ENCODE results near the gene TMC2.
"Not testable (repeated sequence)": the region's sequence is repeated elsewhere in the genome, so short reads cannot be mapped to it uniquely, and the experiment has no call there.

Gene TMC2

DNA sequence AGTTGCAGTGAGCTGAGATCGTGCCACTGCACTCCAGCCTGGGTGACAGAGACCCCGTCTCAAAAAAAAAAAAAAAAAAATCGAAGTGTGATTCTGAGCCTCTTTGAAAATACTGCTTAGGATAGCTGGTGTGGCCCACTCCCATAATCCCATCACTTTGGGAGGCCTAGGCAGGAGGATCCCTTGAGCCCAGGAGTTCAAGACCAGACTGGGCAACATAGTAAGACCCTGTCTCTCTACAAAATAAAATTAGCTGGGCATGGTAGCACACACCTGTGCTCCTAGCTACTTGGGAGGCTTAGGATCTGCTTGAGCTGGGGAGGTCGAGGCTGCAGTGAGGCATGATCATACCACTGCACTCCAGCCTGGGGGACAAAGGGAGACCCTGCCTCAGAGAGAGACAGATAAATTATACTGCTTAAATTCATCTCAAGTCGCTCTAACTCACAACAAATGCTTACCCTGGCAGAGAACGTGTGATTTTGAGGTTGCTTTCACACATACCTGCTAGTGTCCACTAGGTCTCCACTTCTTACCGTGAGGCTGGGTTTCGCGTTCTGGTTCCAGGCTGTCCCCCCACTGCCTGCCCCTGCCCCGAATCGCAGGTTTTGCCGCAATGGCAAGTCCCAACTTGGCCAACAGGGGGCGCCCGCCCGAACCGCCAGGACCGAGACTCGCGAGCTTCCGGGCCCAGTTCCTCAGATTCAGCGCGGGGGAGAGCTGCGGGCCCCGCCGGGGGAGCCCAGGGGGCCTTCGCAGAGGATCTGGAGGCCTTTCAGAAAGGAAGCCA, 12.3 kb upstream of the TMC2 start:
- DNase-seq: peak; percentile 91
- in situ Hi-C loops (cut with MboI; ENCODE audit: low pct_unique_long_range_greater_than_20kb, low sequenced_read_pairs): no loop called here

DNA sequence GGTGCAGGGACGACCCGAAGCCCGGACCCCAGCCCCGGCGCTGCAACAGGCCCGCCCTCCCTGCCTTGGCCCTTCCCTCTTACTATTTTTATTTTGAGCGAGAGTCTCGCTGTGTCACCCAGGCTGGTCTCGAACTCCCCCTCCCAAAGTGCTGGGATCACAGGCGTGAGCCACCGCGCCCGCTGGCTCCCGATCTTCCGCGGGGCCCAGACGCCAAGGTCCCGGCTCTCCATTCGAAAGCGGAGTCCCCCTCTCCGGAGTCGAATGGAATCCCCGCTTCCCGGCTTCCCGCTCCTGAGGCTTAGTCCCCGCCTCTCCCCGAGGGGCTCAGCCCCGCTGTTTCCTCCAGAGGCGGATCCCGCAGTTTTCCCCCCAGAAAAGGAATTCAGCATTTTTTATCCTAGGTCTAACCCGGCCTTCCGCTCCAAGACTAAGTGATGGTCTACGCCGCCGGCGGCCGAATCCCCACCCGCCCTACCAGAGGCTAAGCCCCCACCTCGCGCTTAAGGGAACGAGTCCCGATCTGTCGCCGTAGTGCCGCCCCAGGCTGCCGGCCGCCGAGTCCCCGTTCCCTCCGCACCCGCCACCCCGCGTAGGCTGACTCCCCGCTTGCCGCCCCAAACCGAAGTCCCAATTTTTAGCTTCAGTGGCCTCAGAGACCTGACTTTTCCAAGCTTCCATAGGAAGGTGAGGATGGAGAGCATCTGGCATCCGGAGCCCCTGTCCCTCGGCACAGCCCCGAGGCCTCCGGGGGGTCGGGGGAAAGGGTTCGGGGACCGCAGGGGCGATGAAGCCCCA, 11.5 kb upstream of the TMC2 start:
- peak; percentile 39 for DNase-seq
- in situ Hi-C loops (cut with MboI; ENCODE audit: low pct_unique_long_range_greater_than_20kb, low sequenced_read_pairs): no loop called here

DNA sequence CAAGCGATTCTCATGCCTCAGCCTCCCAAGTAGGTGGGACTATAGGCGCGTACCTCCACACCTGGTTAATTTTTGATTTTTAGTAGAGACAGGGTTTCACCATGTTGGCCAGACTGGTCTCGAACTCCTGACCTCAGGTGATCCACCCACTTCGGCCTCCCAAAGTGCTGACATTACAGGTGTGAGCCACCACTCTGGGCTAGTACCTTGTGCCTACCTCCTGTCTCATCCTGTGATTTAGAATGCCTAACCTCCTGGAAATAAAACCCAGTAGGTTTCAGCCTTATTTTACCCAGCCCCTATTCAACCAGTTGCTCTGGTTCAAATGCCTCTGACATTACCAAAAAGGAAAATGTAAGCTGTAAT, 10.2 kb upstream of the TMC2 start:
- in situ Hi-C loops (cut with MboI; ENCODE audit: low pct_unique_long_range_greater_than_20kb, low sequenced_read_pairs); DNase-seq: not testable (repeated sequence)

DNA sequence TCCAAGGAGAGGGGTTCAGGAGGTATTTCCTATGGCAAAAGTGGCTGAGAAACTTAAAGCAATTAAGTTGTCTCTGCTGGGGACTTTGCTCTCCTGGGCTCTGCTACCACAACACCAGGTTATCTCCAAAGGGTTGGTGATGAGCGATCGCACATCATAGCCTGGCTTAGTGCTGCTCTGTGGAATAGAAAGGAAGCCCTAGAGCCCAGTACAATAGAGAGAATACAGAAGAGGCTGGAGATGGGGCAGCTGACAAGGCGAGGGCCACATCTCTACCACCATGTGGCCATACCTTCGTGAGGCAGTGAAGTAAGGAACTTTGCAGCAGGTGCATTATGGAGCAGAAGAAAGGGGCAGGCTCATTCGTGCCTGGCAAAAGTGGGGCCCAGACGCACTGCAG, 8.6 kb upstream of the TMC2 start:
- DNase-seq: no peak
- in situ Hi-C loops (cut with MboI; ENCODE audit: low pct_unique_long_range_greater_than_20kb, low sequenced_read_pairs): no loop called here

DNA sequence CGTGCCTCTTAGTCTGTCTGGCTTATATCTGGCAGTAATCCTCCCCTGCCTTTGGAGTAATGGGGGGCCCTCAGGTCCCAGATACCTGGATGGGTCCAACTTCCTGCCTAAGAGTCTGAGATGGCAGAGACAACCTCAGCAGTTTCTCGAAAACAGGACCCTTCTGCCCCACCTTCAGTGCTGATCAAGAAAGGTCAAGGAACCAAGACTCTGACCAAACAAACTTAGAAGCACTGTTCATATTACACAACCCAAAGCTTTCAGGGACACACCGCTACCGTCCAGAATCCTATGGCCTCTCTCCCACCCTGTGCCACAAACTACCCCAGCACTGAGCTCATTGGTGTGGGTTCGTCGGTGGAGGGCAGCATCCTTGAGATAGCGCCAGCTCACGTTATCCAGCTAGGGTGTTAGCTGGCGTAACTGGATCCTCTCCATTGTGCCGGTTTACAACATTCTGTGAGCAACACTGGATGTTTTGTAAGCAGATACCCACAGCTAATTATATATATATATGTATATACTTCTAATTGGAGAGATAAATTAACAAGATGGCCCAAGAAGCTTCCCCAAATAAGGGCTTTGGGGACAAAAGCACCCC, 7.6 kb upstream of the TMC2 start:
- DNase-seq: no peak
- in situ Hi-C loops (cut with MboI; ENCODE audit: low pct_unique_long_range_greater_than_20kb, low sequenced_read_pairs): no loop called here

DNA sequence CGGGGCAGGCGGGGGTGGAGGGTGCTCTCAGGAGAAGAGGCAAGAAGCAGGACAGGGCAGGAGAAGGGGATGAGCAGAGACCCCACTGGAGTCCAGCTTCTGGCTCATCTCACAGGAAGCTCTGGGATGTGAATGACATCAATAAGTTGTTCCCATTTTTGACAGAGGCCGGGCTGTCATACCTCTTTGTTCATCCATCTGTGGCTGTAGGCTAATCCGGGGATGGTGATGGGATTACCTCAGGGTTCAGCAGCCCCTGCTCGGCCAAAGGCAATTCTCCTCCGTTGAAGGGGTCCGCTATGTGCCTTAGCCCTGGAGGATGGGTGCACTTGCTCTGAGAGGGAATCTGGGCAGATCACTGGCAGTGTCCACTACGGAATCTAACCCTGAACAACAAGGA, 3.3 kb upstream of the TMC2 start:
- no peak for DNase-seq
- in situ Hi-C loops (cut with MboI; ENCODE audit: low pct_unique_long_range_greater_than_20kb, low sequenced_read_pairs): no loop called here

DNA sequence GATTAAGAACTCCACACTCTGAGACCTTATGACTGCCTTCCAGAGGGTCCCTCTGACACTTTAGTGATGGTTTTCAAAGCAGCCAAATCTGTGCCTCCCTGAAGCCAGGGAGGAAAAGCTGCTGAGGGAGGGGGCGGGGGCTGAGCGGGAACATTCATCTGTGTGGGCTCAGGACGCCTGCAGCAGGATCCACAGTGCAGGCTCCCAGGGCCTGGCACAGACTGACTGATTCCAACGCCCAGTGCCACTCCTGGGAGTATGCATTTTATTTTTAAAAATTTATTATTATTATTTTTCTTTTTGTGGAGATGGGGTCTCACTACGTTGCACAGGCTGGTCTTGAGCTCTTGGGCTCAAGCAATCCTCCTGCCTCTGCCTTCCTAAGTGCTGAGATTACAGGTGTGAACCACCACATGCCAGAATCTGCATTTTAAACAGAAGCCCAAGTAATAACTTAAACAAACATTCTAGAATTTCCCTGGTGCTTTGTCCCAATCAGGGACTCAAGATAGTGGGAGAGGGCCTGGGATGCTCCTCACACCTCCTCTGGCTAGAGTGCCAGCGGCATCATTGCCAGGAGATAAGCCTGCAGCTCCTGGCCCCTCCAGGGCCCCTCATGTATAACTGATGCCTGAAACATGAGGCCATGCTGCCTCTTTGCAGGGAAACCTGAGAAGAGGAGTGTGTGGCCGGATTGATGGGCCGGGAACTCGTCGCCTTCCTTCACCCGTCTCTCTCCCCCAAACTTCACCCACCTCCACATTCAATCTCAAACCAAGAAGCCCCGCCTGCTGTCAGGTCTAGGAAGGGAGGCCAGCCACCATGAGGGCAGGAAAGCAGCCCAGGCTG, 438 bp upstream of the TMC2 start:
- no peak for DNase-seq
- in situ Hi-C loops (cut with MboI; ENCODE audit: low pct_unique_long_range_greater_than_20kb, low sequenced_read_pairs): no loop called here

DNA sequence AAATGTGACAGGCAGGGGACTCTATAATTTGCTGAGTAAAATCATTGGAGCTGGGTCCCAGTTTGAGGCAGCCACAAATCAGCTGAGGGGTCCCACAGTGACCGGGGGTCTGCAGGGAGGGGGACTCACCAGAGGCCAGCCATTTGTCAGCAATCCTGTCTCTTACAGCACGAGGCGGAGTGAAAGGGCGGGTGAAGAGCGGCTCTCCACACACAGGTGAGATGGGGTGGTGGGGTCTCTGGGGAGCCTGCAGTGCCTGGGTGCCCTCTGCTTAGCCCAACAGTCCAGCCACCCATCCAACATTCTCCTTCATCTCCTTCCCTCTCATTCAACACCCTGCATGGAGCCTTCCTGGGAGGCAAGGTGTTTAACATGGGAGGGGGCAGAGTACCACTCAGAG, 728 bp downstream of the TMC2 start:
- no peak for DNase-seq
- in situ Hi-C loops (cut with MboI; ENCODE audit: low pct_unique_long_range_greater_than_20kb, low sequenced_read_pairs): no loop called here

DNA sequence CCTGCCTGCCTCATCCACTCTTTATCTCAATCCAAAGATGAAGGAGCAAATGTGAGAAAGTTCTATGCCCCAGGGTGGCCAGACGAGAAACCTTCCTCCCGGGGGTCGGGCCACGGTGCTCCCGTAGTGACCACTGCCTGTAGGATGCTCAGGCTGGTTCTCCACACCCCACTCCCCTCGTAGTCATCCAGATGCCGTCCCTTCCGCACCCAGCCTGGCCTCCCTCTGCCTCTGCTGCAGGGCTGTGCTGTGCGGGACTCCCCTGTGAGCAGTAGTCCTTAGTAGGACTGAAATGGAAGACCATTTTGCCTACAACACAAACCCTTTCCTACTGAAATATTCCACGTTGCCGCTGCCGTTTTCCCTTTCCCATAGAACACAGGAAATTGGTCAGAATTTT, 2.0 kb downstream of the TMC2 start:
- in situ Hi-C loops (cut with MboI; ENCODE audit: low pct_unique_long_range_greater_than_20kb, low sequenced_read_pairs): no loop called here
- no peak for DNase-seq

DNA sequence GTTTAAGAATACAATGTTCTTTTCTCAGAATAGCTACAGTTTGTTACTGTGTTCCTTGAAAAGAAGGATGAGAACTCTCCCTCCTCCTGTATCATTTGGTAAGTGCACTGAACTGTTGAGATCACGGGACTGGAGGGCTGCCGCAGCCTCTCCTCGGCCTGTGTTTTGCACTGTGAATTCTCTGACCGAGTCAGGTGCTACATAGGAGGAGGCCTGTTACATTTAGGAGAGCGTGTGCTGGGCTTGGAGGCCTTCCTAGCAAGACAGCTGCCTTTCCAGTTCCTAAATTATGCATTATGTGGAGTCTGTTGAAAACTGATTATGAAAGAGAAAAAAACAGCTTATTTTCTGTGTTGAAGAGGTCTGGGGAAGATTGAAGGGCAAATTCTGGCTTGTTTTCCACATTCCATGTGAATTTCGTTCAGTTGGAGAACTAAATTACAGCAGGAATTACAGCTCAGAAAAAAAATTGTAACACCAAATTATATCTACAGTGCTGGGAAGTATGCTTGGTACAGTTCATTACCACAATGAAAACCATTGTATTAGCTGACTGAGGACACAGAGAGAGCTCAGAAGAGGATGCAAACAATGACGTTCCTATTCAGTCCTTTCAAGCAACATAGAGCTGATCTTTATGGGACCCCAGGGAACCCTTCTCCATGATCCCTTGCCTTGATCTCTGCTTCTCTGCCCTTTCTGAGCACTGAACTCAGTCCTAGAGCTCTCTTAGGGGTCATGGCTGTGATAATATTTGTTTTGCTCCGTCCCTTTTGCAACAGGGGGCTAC, 2.8 kb downstream of the TMC2 start:
- no peak for DNase-seq
- in situ Hi-C loops (cut with MboI; ENCODE audit: low pct_unique_long_range_greater_than_20kb, low sequenced_read_pairs): no loop called here

DNA sequence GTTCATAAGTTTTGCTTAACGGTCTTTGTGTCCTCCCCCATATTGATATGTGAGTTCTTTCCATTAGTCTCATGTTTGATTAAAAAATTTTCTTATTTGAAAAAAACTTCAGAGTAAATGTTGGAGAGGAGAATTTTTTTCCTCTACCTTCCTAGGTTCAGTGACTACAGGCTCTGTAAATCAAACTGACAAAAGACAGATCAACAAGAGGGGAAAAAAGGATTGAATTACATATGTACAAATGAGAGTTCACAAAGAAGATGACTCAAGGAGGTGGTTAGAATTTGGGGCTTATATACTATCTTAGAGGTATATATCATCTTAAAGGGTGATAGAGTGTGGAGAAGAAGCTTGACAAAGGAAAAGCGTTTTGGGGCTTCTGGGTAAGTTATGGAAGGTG, 5.6 kb downstream of the TMC2 start:
- in situ Hi-C loops (cut with MboI; ENCODE audit: low pct_unique_long_range_greater_than_20kb, low sequenced_read_pairs): no loop called here
- no peak for DNase-seq

DNA sequence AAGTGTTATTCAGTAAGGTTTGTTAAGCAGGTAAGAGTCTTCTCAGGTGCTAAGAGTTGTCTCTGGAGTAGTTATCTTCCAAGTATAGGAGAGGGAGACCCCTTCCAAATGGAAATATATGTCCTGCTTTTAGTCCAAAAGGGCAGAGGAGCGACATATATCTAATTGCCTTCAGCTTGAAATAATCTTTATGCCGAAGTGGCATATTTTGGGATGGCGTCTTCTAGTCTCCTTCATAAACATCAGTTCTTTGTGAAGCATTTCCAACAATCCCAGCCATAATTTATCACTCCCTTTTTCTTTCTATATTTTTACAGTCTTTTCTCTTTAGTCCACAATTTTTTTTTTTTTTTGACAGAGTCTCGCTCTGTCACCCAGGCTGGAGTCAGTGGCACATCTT, 6.0 kb downstream of the TMC2 start:
- in situ Hi-C loops (cut with MboI; ENCODE audit: low pct_unique_long_range_greater_than_20kb, low sequenced_read_pairs): no loop called here
- DNase-seq: no peak

DNA sequence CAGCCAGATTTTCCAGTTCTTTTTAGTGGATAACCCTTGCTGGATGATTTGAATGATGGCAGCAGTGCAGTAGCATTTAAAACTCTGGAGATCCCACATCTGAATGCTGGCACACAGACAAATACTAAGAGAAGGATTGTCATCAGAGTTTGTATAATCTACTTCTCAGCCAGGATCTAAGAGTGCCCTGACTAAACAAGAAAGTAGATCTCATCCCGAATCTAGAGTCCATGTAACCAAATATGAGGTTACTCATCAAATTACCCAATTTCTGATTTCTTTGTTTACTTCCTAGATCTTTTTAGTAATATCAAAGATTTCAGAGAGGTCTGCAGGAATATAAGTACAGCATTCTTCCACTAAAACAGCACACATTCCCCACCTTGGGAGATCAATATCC, 7.8 kb downstream of the TMC2 start:
- DNase-seq: no peak
- in situ Hi-C loops (cut with MboI; ENCODE audit: low pct_unique_long_range_greater_than_20kb, low sequenced_read_pairs): no loop called here

DNA sequence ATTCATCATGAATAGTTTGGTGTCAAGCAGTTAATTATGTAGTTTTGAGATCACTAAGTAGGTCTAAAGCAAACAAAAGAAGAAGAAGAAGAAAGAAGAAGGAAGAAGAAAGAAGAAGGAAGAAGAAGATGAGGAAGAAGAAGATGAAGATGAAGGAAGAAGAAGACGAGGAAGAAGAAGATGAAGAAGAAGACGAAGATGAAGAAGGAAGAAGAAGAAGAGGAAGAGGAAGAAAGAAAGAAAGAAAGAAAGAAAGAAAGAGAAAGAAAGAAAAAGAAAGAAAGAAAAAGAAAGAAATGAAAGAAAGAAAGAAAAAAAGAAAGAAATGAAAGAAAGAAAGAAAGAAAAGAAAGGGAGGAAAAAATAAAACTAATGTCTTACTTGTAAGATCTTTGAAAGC, 9.2 kb downstream of the TMC2 start:
- in situ Hi-C loops (cut with MboI; ENCODE audit: low pct_unique_long_range_greater_than_20kb, low sequenced_read_pairs): no loop called here
- DNase-seq: no peak

DNA sequence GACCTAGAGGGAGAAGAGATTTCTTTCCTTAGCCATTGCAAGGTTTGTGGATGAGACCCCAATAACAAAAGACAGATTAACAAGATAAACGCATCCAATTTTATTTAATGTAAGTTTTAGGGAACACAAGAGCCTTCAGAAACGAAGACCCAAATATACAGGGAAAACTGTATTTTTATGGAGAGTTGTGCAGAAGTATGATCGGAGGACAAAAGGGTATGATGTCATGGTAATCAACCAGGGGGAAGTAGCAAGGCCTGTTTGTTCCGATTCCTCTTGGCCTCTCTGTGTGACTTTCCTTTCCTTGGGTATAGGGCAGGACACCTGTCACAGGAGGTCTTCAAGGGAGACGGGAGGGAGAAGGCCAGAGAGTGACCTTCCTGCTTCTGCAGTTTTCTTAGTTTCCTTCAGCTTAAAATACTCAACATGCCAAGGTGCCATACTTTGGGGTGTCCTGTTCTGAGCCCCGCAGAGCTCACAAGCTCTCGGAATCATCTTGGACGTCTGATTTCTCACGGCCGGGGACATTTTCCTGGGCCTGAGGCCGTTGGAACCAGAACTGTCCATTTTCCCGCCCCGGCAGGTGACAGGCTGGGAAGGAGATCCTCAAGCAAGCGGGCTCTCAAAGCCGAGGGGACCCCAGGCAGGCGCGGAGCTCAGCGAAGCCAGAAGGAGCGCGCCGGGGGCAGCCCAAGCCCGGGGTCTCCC, 21.7 kb downstream of the TMC2 start:
- in situ Hi-C loops (cut with MboI; ENCODE audit: low pct_unique_long_range_greater_than_20kb, low sequenced_read_pairs): no loop called here
- DNase-seq: no peak

DNA sequence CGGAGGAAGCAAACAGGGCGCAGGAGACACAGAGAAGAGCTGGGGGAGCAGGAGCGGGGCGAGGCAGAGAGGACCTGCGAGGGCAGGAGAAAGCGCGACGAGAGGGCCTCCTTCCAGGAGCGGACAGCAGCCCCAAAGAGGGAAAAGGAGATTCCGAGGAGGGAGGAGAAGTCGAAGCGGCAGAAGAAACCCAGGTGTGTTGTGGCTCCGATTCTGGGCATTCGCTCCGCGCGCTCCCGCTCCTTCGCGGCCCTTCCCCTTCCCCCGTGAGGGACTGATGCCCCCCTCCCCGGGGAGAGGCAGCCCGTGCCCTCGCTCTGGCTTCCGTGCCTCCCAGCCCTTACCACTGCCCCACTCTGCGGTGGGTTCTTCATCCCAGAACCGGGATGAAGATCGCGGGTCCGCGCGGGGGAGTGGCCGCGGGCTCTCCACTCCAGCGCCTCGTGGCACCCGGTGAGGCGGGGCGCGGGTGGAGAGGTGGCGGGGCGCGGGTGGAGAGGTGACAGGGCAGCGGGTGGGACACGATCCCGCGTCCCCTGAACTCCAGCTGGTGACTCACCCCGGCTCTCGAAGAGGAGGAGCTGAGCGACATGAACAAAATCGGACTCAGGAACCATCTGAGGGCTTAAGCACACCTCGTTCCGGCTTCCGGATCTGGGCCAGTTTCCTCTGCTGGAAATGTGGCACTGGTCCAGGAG, 22.4 kb downstream of the TMC2 start:
- in situ Hi-C loops (cut with MboI; ENCODE audit: low pct_unique_long_range_greater_than_20kb, low sequenced_read_pairs): no loop called here
- no peak for DNase-seq

DNA sequence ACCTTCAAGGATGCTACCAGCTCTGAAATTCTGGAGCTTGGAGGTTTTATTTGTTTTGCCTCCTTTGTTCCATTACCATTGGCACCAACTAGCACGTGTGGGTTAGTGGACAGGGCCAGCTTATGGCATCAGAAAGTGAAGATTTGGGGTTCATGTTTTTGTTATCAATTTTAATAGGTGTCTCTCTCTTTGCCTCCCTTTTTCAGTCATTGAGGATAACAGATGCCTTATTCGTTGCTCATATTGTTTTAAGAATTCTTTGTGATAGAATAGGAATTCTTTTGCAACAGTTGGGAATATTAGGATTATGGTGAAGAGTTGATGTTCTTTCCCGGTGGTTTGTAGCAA, 22.9 kb downstream of the TMC2 start:
- no peak for DNase-seq
- in situ Hi-C loops (cut with MboI; ENCODE audit: low pct_unique_long_range_greater_than_20kb, low sequenced_read_pairs): no loop called here

DNA sequence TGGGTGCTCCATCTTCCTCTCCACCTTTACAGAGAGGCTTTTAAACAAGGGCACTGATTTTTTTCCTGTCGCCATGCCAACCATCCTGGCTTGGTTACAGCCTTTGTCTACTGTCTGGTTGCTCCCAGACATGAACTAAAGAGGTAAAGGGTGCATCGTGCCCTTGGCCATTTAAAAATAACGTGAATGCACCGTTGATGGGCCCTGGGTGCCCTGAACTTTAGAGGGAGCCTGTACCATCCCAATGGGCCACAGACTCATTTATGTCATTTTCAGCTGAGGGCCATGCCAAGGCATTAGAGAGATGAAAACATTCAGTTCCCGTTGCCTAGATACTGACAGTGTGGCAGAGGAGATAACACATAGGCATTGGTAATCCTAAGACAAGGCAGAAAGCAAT, 23.3 kb downstream of the TMC2 start:
- DNase-seq: no peak
- in situ Hi-C loops (cut with MboI; ENCODE audit: low pct_unique_long_range_greater_than_20kb, low sequenced_read_pairs): no loop called here
